ENCODE data around the gene FERMT1.

Gene FERMT1

DNA sequence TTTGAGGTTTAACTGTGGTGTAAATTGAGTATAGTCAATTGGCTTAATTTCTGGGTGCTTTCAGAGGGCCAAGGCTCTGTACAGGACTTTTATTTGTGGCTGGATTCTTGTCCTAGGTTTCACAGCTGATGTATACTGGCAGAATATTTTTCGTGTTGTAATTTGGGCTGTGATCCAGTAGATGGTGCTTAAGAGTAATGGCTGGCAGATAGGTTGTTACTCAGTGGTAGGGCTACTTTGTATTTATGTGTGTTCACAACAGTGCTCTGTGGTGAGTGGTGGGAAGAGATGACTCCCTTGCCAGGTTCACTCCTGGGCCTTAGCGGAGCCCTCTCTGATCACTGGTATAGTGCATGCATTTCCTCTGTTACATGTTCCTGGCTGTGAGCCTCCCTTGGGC, 34.5 kb upstream of the FERMT1 start:
- no peak overlapping the region for H3K4me3 ChIP-seq (ENCODE audit: low read depth, low read length)
- peak; percentile 8; the same call in 1 of the 2 replicates for TF ChIP-seq CTCF (IDR thresholded peaks at IDR 0.05; ENCODE audit: control insufficient read depth, extremely low read depth, insufficient read depth)
- DNase-seq (ENCODE audit: low read depth) = no peak

DNA sequence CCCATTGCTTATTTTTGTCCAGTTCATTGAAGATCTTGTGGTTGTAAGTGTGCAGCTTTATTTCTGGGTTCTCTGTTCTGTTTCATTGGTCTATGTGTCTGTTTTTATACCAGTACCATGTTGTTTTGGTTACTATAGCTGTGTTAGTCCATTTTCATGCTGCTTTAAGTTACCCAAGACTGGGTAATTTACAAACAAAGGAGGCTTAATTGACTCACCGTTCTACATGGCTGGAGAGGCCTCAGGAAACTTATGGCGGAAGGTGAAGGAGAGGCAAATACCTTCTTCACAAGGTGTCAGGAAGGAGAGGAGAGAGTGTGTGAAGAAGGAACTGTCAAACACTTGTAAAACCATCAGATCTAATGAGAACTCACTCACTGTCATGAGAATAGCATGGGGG, 29.9 kb upstream of the FERMT1 start:
- no peak overlapping the region for H3K4me3 ChIP-seq (ENCODE audit: low read depth, low read length)
- DNase-seq (ENCODE audit: low read depth) = no peak
- no peak for TF ChIP-seq CTCF (IDR thresholded peaks at IDR 0.05; ENCODE audit: control insufficient read depth, extremely low read depth, insufficient read depth)

- no peak for TF ChIP-seq CTCF (IDR thresholded peaks at IDR 0.05; ENCODE audit: control insufficient read depth, extremely low read depth, insufficient read depth)
- DNase-seq (ENCODE audit: low read depth) = no peak
- H3K4me3 ChIP-seq (ENCODE audit: low read depth, low read length) = no peak overlapping the region
Observed at GRCh38 chr20:6148073-6148472, 25.2 kb upstream of the FERMT1 start.

GRCh38 chr20:6142348-6142993, 19.6 kb upstream of the FERMT1 start:
- peak; percentile 40 for DNase-seq (ENCODE audit: low read depth)
- TF ChIP-seq CTCF (IDR thresholded peaks at IDR 0.05; ENCODE audit: control insufficient read depth, extremely low read depth, insufficient read depth) = peak; percentile 80
- H3K4me3 ChIP-seq (ENCODE audit: low read depth, low read length) = no peak overlapping the region

- H3K4me3 ChIP-seq (ENCODE audit: low read depth, low read length) = no peak overlapping the region
- no peak for DNase-seq (ENCODE audit: low read depth)
- peak; percentile 20; the same call in 1 of the 2 replicates for TF ChIP-seq CTCF (IDR thresholded peaks at IDR 0.05; ENCODE audit: control insufficient read depth, extremely low read depth, insufficient read depth)
Observed at GRCh38 chr20:6140947-6141346, 18.1 kb upstream of the FERMT1 start.

DNA sequence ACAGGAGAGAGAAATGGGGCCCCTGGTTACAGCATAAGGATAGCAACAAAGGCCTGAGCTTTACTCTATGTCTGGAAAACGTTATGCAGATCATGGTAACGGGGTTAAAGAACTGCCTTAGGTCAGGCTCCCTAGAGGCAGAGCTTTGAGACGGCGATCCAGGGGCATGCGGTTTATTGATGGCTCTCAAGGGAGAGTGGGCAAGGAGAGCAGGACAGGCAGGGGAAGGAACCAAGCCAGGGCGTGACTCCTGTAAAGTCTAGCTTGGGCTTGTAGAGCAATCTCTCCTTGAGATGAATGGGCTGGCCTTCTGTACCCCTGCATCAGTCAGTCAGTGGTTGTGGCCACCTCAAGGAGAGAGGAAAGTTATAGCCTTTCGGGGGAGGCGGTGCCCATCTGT, 12.5 kb upstream of the FERMT1 start:
- TF ChIP-seq CTCF (IDR thresholded peaks at IDR 0.05; ENCODE audit: control insufficient read depth, extremely low read depth, insufficient read depth) = no peak
- no peak for DNase-seq (ENCODE audit: low read depth)
- H3K4me3 ChIP-seq (ENCODE audit: low read depth, low read length) = no peak overlapping the region

- TF ChIP-seq CTCF (IDR thresholded peaks at IDR 0.05; ENCODE audit: control insufficient read depth, extremely low read depth, insufficient read depth) = no peak
- H3K4me3 ChIP-seq (ENCODE audit: low read depth, low read length) = no peak overlapping the region
- DNase-seq (ENCODE audit: low read depth) = peak; percentile 50
Observed at GRCh38 chr20:6134592-6134991, 11.8 kb upstream of the FERMT1 start.
